H4 (cell line): ENCODE measurements around the gene PDE11A. TPM values are rescaled to one million over a fixed set of nuclear protein-coding genes. Genes with fewer than 3 reads are reported as not detected.

ENCODE experiments used
- DNase-seq: peaks from one replicate; pipeline ENCODE4 v3.0.0-alpha.2; 2015; ENCODE audit warnings: low spot score
- total RNA-seq: library from RNA; depleted of rRNA; stranded (reverse); fragments of >200 nt; shearing (Covaris generic); gene quantifications from 2 replicates; pipeline ENCODE4 v1.2.3, GENCODE V29; 2014

Gene PDE11A
- total RNA-seq, 1 experiment from 2014 or later: 0.60 TPM

- DNase-seq: no peak
Observed at GRCh38 chr2:177600917-177601316, 471.7 kb downstream of the PDE11A start.

GRCh38 chr2:177599956-177600355 lies 472.6 kb downstream of the PDE11A start:
- no peak for DNase-seq

GRCh38 chr2:177599139-177599688 lies 473.4 kb downstream of the PDE11A start:
- DNase-seq: no peak

- DNase-seq: no peak
Observed at GRCh38 chr2:177598326-177599138, 474.0 kb downstream of the PDE11A start.

- no peak for DNase-seq
Observed at GRCh38 chr2:177597759-177598158, 474.8 kb downstream of the PDE11A start.

GRCh38 chr2:177596866-177597265 lies 475.7 kb downstream of the PDE11A start:
- no peak for DNase-seq

- DNase-seq: no peak
Observed at GRCh38 chr2:177595126-177595845, 477.3 kb downstream of the PDE11A start.

- no peak for DNase-seq
Observed at GRCh38 chr2:177593402-177593801, 479.2 kb downstream of the PDE11A start.

GRCh38 chr2:177592945-177593344 lies 479.6 kb downstream of the PDE11A start:
- no peak for DNase-seq

GRCh38 chr2:177592397-177592796 lies 480.2 kb downstream of the PDE11A start:
- no peak for DNase-seq

- no peak for DNase-seq
Observed at GRCh38 chr2:177589186-177589585, 483.4 kb downstream of the PDE11A start.

- no peak for DNase-seq
Observed at GRCh38 chr2:177588671-177589070, 483.9 kb downstream of the PDE11A start.

GRCh38 chr2:177587371-177587770 lies 485.2 kb downstream of the PDE11A start:
- DNase-seq: no peak

GRCh38 chr2:177586154-177586553 lies 486.4 kb downstream of the PDE11A start:
- no peak for DNase-seq

GRCh38 chr2:177585234-177585863 lies 487.2 kb downstream of the PDE11A start:
- DNase-seq: no peak

- no peak for DNase-seq
Observed at GRCh38 chr2:177584030-177584692, 488.4 kb downstream of the PDE11A start.

GRCh38 chr2:177582000-177582399 lies 490.6 kb downstream of the PDE11A start:
- DNase-seq: no peak

- no peak for DNase-seq
Observed at GRCh38 chr2:177579486-177580036, 493.0 kb downstream of the PDE11A start.

- no peak for DNase-seq
Observed at GRCh38 chr2:177578454-177578853, 494.1 kb downstream of the PDE11A start.

- no peak for DNase-seq
Observed at GRCh38 chr2:177577075-177577474, 495.5 kb downstream of the PDE11A start.

- DNase-seq: no peak
Observed at GRCh38 chr2:177575358-177575757, 497.2 kb downstream of the PDE11A start.
